Activated B cell treated with CpG ODN at 0.5 μM for 24 hours (primary cell): ENCODE data around the gene PCGF1. TPM values are rescaled to one million over a fixed set of nuclear protein-coding genes. Genes with fewer than 3 reads are reported as not detected.
"Not testable (repeated sequence)": the region's sequence is repeated elsewhere in the genome, so short reads cannot be mapped to it uniquely, and the experiment has no call there.

Experiments used
- ATAC-seq: fragments of 200-7000 bp; cut with Tn5 transposase; one replicate; pipeline ENCODE4 v1.10.0; 2021; ENCODE audit warnings: low read depth, mild to moderate bottlenecking, moderate library complexity
- CTCF ChIA-PET: fragments of 350-600 bp; sonication (Branson Sonifier 250); formaldehyde crosslinking; loops from one replicate; lab custom pipeline; 2021; ENCODE audit warnings: antibody characterized with exemption; lab: Charles Lee
- POLR2A ChIA-PET: fragments of 350-600 bp; sonication (Branson Sonifier 250); formaldehyde crosslinking; loops from one replicate; lab custom pipeline; 2021; ENCODE audit warnings: antibody characterized with exemption; lab: Charles Lee
- DNase-seq: peaks from one replicate; pipeline ENCODE4 v3.0.0; 2022
- H3K27ac Mint-ChIP-seq: one replicate; pipeline ENCODE4 v1.8.0; 2020; ENCODE audit warnings: mixed read lengths
- H3K27me3 Mint-ChIP-seq: one replicate; pipeline ENCODE4 v1.8.0; 2021; ENCODE audit warnings: mixed read lengths
- H3K36me3 Mint-ChIP-seq: one replicate; pipeline ENCODE4 v1.8.0; 2021; ENCODE audit warnings: low read depth, mixed read lengths
- H3K4me1 Mint-ChIP-seq: one replicate; pipeline ENCODE4 v1.8.0; 2021; ENCODE audit warnings: mixed read lengths
- H3K4me3 Mint-ChIP-seq: one replicate; pipeline ENCODE4 v1.8.0; 2020; ENCODE audit warnings: mild to moderate bottlenecking, mixed read lengths
- H3K9me3 Mint-ChIP-seq: one replicate; pipeline ENCODE4 v1.8.0; 2020; ENCODE audit warnings: mixed read lengths
- CTCF ChIP-seq: fragments of 200-600 bp; IDR thresholded peaks from one replicate; pipeline ENCODE4 v1.8.0; 2022; ENCODE audit warnings: antibody characterized with exemption, mild to moderate bottlenecking
- intact Hi-C: fragments of 100-400 bp; cut with micrococcal nuclease; formaldehyde crosslinking; loops from one replicate; pipeline ENCODE4 v1.15.1; 2024
- total RNA-seq: library from RNA; stranded (reverse); gene quantifications from 2 replicates; pipeline ENCODE4 v1.2.3, GENCODE V29; 2022

The PCGF1 gene
- total RNA-seq, 1 donor from 2014 or later = 34.7 TPM

DNA sequence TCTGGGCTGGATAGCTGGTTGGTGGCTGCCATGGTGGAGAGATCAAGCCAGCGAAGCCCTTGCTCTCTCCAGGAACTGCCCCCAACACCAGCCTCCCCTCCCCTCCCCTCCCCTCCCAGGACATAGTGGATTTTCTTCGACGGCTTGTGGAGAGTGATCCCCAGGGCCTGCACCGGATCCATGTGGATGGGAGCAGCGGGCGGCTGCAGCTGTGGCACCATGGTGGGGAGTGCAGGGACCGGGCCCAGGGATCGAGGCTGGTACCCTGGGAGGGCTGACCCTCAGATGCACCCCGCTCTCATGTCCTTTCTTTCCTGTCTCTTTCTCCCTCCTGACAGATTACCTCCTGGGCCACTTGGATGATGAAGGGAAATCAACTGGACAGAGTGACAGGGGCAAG lies 17.6 kb downstream of the PCGF1 start:
- Mint-ChIP-seq H3K27me3 (no peaks in the 10 kb centered on the region), H3K36me3 (peaks cover 71% of the 10 kb centered on the region), H3K9me3 (no peaks in the 10 kb centered on the region), H3K4me1 (no peaks in the 10 kb centered on the region), H3K4me3 (no peak overlapping the region), H3K27ac (no peak overlapping the region)
- ChIA-PET CTCF (no interaction called here), POLR2A (interaction anchor here (0.6 kb wide), 1 partner anchor 23 kb away, joined by 4 read pairs; no protein-coding TSS in a partner anchor)
- DNase-seq (no peak), ATAC-seq (no peak)
- intact Hi-C loops = no loop called here
- TF ChIP-seq CTCF = no peak

- no peak for TF ChIP-seq CTCF
- H3K4me3 Mint-ChIP-seq = no peak overlapping the region
- intact Hi-C loops = no loop called here
- H3K9me3 Mint-ChIP-seq = no peaks in the 10 kb centered on the region
- ChIA-PET POLR2A (no interaction called here), CTCF (no interaction called here)
- peaks cover 4% of the 10 kb centered on the region for H3K4me1 Mint-ChIP-seq
- peaks cover 65% of the 10 kb centered on the region for H3K36me3 Mint-ChIP-seq
- H3K27ac Mint-ChIP-seq = no peak overlapping the region
- no peaks in the 10 kb centered on the region for H3K27me3 Mint-ChIP-seq
- DNase-seq (no peak), ATAC-seq (no peak)
Observed at GRCh38 chr2:74488643-74489481, 18.6 kb downstream of the PCGF1 start.

DNA sequence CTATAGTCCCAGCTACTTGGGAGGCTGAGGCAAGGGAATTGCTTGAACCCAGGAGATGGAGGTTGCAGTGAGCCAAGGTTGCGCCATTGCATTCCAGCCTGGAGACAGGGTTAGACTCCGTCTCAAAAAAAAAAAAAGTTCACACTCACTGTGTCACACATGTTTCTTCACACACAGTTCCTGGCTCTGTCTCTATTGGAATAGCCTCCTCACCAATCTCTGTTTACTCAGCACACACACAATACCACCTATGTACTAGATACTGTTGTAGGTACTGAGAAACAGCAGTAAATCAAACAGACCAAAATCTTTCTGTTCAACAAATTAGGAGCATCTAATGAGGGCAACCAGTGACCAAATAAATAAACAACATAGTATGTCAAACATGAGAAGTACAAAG lies 21.4 kb downstream of the PCGF1 start:
- intact Hi-C loops = no loop called here
- H3K4me3 Mint-ChIP-seq = no peak overlapping the region
- CTCF ChIA-PET = no interaction called here

GRCh38 chr2:74483675-74484164 lies 23.8 kb downstream of the PCGF1 start:
- not testable (repeated sequence) for H3K9me3 Mint-ChIP-seq, ATAC-seq, H3K27me3 Mint-ChIP-seq, DNase-seq
- Mint-ChIP-seq H3K27ac (peak overlapping the region; percentile 100), H3K36me3 (peaks cover 44% of the 10 kb centered on the region), H3K4me1 (peaks cover 30% of the 10 kb centered on the region), H3K4me3 (peak overlapping the region; percentile 100)
- intact Hi-C loops = loop anchor here (1.0 to 5.0 kb wide), 10 partner anchors 20 to 393 kb away; partner anchors contain the start of genes AUP1, DOK1, HTRA2 and PCGF1
- ChIA-PET CTCF (interaction anchor here (1.3 to 5.3 kb wide), 7 partner anchors 24 to 104 kb away, joined by 4 to 85 read pairs (median 14); partner anchors contain the start of gene PCGF1), POLR2A (interaction anchor here (0.5 to 4.4 kb wide), 15 partner anchors 11 to 655 kb away, joined by 3 to 78 read pairs (median 8); partner anchors contain the start of genes AUP1, DQX1, HTRA2 and INO80B)

More for the DNA sequence above, 21.4 kb downstream of the PCGF1 start:
- H3K27me3 Mint-ChIP-seq = no peaks in the 10 kb centered on the region
- H3K9me3 Mint-ChIP-seq = no peaks in the 10 kb centered on the region
- peaks cover 49% of the 10 kb centered on the region for H3K36me3 Mint-ChIP-seq
- TF ChIP-seq CTCF = no peak
- POLR2A ChIA-PET = no interaction called here
- no peak overlapping the region for H3K27ac Mint-ChIP-seq
- peaks cover 24% of the 10 kb centered on the region for H3K4me1 Mint-ChIP-seq
- ATAC-seq (no peak), DNase-seq (no peak)

GRCh38 chr2:74482801-74483674 lies 24.5 kb downstream of the PCGF1 start, which contains the start of the genes CCDC142 and TTC31:
TSS of gene CCDC142 (minus strand) at chr2:74482998. CDS start at chr2:74482837, 161 bp downstream.
TSS of gene TTC31 (plus strand) at chr2:74483081. CDS start at chr2:74483096, 15 bp downstream.
- TF ChIP-seq CTCF = peak; percentile 23
- H3K9me3 Mint-ChIP-seq = no peaks in the 10 kb centered on the region
- H3K36me3 Mint-ChIP-seq = peaks cover 43% of the 10 kb centered on the region
- peak; percentile 83 for DNase-seq
- no peaks in the 10 kb centered on the region for H3K27me3 Mint-ChIP-seq
- POLR2A ChIA-PET = interaction anchor here (0.5 to 4.4 kb wide), 21 partner anchors 10 to 654 kb away, joined by 3 to 78 read pairs (median 8); partner anchors contain the start of genes AUP1, DQX1, HTRA2 and INO80B
- H3K27ac Mint-ChIP-seq = peak within 1 kb of the TSS; percentile 100
- H3K4me3 Mint-ChIP-seq = peak within 1 kb of the TSS; percentile 100
- H3K4me1 Mint-ChIP-seq = peaks cover 30% of the 10 kb centered on the region
- CTCF ChIA-PET = interaction anchor here (0.7 to 5.3 kb wide), 19 partner anchors 10 to 104 kb away, joined by 3 to 85 read pairs (median 4); partner anchors contain the start of genes AUP1, HTRA2, INO80B and LBX2
- intact Hi-C loops = loop anchor here (1.0 to 5.0 kb wide), 13 partner anchors 11 to 393 kb away; partner anchors contain the start of genes AUP1, C2orf81, DOK1 and HTRA2
- peak; percentile 92 for ATAC-seq
